Vein endothelial cell (primary cell): ENCODE results near the gene EXOC8. TPM values are rescaled to one million over a fixed set of nuclear protein-coding genes. Genes with fewer than 3 reads are reported as not detected.

Experiments
- total RNA-seq: library from RNA; depleted of rRNA; stranded (reverse); fragments of >200 nt; gene quantifications from 2 replicates; pipeline ENCODE4 v1.2.3, GENCODE V29; 2012

The EXOC8 gene, protein sequence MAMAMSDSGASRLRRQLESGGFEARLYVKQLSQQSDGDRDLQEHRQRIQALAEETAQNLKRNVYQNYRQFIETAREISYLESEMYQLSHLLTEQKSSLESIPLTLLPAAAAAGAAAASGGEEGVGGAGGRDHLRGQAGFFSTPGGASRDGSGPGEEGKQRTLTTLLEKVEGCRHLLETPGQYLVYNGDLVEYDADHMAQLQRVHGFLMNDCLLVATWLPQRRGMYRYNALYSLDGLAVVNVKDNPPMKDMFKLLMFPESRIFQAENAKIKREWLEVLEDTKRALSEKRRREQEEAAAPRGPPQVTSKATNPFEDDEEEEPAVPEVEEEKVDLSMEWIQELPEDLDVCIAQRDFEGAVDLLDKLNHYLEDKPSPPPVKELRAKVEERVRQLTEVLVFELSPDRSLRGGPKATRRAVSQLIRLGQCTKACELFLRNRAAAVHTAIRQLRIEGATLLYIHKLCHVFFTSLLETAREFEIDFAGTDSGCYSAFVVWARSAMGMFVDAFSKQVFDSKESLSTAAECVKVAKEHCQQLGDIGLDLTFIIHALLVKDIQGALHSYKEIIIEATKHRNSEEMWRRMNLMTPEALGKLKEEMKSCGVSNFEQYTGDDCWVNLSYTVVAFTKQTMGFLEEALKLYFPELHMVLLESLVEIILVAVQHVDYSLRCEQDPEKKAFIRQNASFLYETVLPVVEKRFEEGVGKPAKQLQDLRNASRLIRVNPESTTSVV
- total RNA-seq, result 19.9 and 23.0 TPM in 2 replicates

DNA sequence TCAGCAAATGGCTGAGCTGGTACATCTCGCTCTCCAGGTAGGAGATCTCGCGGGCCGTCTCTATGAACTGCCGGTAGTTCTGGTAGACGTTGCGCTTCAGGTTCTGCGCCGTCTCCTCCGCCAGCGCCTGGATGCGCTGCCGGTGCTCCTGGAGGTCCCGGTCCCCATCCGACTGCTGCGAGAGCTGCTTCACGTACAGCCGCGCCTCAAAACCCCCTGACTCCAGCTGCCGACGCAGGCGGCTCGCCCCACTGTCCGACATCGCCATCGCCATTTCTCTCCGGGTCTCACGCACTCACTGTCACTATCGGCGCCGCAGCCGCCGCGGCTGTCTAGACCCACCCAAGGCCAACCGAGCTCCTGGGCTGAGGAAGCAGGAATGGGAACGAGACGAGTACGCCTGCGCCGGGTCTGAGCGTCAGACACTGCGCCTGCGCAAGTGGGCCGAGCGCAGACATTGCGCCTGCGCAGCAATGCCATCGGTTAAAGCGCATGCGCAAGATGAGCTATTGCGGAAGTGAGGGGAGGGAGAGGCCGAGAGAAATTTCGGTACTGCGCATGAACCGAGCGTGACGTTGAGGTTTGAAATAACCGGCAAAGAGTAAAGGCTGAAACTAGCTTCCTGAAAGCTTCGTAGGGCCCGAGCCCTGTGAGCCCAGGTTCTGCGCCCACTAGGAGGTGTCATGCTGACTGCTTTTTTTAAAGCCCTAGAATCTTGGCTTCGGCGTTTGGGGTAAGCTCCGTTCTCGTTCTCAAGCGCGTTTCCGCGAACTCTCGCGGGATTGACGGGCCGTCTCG, at the start of gene EXOC8:
Gene EXOC8, minus strand, starts transcription at position 381 of the 798 bp plus-strand sequence. Its CDS starts 107 bp downstream, at position 274.

DNA sequence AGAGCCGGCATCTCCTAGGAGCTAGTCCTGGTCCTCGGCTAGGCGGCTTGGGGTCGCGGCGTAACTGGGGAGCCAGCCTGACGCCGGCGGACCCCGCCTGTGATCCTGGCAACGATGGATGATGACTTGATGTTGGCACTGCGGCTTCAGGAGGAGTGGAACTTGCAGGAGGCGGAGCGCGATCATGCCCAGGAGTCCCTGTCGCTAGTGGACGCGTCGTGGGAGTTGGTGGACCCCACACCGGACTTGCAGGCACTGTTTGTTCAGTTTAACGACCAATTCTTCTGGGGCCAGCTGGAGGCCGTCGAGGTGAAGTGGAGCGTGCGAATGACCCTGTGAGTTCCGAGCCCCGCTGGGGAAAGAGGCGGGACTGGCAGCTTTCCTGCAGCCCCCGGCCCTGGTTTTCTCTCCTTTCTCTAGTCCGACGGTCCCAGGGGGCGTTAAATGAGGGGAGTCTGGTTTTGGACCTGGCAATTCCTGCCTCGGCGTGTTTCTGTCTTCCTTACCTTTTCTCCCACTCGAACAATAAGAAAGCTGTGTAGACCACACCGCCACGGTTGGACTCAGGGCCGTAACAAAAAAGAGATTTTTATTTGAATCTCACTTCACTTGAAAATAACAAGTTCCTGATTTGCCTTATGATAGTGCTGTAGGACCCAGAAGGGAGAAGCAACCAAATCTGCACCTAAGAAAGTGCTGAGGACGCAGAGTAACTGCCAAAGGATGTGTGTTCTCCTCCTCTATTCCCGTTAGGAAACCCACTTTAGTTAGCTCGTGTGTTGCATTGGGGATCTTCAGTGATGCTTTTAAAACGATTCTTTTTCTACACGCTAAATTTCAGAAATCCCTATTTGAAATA, 847 bp upstream of the EXOC8 start, which contains the start of gene SPRTN:
Gene SPRTN, plus strand, starts transcription at position 24 of the 859 bp plus-strand sequence. Its CDS starts 91 bp downstream, at position 115.

Other genes with a start within 250 kb of the EXOC8 start
- not detected in 2 replicates for gene TRIM67, start 175.8 kb downstream of the EXOC8 start, total RNA-seq
- gene GNPAT, start 96.6 kb downstream of the EXOC8 start, total RNA-seq, result 59.8 and 60.3 TPM in 2 replicates
- 19.6 and 21.3 TPM in 2 replicates for gene SPRTN, start 441 bp upstream of the EXOC8 start, total RNA-seq
- 58.5 and 69.6 TPM in 2 replicates for gene EGLN1, start 84.4 kb upstream of the EXOC8 start, total RNA-seq
- 32.0 and 35.7 TPM in 2 replicates for gene TSNAX, start 190.8 kb upstream of the EXOC8 start, total RNA-seq